IMR-90 (cell line): ENCODE measurements around the gene NACC1. TPM values are rescaled to one million over a fixed set of nuclear protein-coding genes. Genes with fewer than 3 reads are reported as not detected.

Source experiments
- ATAC-seq: fragments of 200-7000 bp; cut with Tn5 transposase; 2 replicates; pipeline ENCODE4 v1.9.1; 2020; ENCODE audit warnings: low read depth, mild to moderate bottlenecking, moderate library complexity
- BruUV-seq: library from RNA; stranded (reverse); fragments of 400-500 nt; replicated peaks from 2 replicates; lab custom pipeline; 2021; lab: Mats Ljungman, UMichigan
- CTCF ChIA-PET: fragments of 300-600 bp; formaldehyde crosslinking; extraction: SDS; loops from one replicate; lab custom pipeline; 2021; ENCODE audit warnings: antibody characterized with exemption; lab: Yijun Ruan, JAX
- POLR2A ChIA-PET: fragments of 300-600 bp; sonication (Branson Sonifier 250); formaldehyde crosslinking; loops from one replicate; lab custom pipeline; 2022; ENCODE audit warnings: antibody characterized with exemption; ENCODE audit not compliant: unreplicated experiment; lab: Charles Lee
- DNase-seq: peaks from one replicate; pipeline ENCODE4 v3.0.0; 2013
- H2AFZ ChIP-seq: replicated peaks from 2 replicates; pipeline ENCODE3; 2013; ENCODE audit warnings: low read length, mild to moderate bottlenecking; ENCODE audit not compliant: poor library complexity
- H2AK5ac ChIP-seq: 2 replicates; pipeline ENCODE4 v1.6.1; 2013; ENCODE audit warnings: low read depth, low read length, inconsistent platforms
- H2AK9ac ChIP-seq: replicated peaks from 2 replicates; pipeline ENCODE3; 2013; ENCODE audit warnings: mild to moderate bottlenecking, low read depth, low read length, moderate library complexity; ENCODE audit not compliant: poor library complexity
- H2BK120ac ChIP-seq: 2 replicates; pipeline ENCODE4 v1.6.1; 2013; ENCODE audit warnings: low read depth, low read length, inconsistent platforms
- H2BK15ac ChIP-seq: 3 replicates; pipeline ENCODE4 v1.6.1; 2013; ENCODE audit warnings: low read depth, low read length, inconsistent platforms
- H2BK20ac ChIP-seq: 2 replicates; pipeline ENCODE4 v1.6.1; 2013; ENCODE audit warnings: low read depth, mild to moderate bottlenecking, inconsistent platforms, low read length, moderate library complexity
- H2BK5ac ChIP-seq: 2 replicates; pipeline ENCODE4 v1.6.1; 2013; ENCODE audit warnings: mild to moderate bottlenecking, low read depth, low read length, inconsistent platforms; ENCODE audit not compliant: poor library complexity, severe bottlenecking
- H3K14ac ChIP-seq: replicated peaks from 2 replicates; pipeline ENCODE4 v1.6.1; 2013; ENCODE audit warnings: low read depth, low read length, inconsistent platforms
- H3K18ac ChIP-seq: 2 replicates; pipeline ENCODE4 v1.6.1; 2013; ENCODE audit warnings: low read depth, low read length, control low read depth
- H3K23ac ChIP-seq: 2 replicates; pipeline ENCODE4 v1.6.1; 2013; ENCODE audit warnings: low read depth, low read length, inconsistent platforms
- H3K27ac ChIP-seq: 2 replicates; pipeline ENCODE4 v1.5.1; 2013; ENCODE audit warnings: mild to moderate bottlenecking, control low read depth, low read length; ENCODE audit not compliant: insufficient read depth
- H3K27me3 ChIP-seq: 2 replicates; pipeline ENCODE4 v1.6.1; 2013; ENCODE audit warnings: low read length; ENCODE audit not compliant: control insufficient read depth, insufficient read depth
- H3K36me3 ChIP-seq: 2 replicates; pipeline ENCODE4 v1.6.1; 2013; ENCODE audit warnings: low read length, mixed read lengths; ENCODE audit not compliant: control insufficient read depth, insufficient read depth
- H3K4ac ChIP-seq: 2 replicates; pipeline ENCODE4 v1.6.1; 2013; ENCODE audit warnings: low read depth, low read length, inconsistent platforms
- H3K4me1 ChIP-seq: 2 replicates; pipeline ENCODE4 v1.6.1; 2013; ENCODE audit warnings: low read length, mixed read lengths; ENCODE audit not compliant: control insufficient read depth, insufficient read depth
- H3K4me2 ChIP-seq: 2 replicates; pipeline ENCODE4 v1.6.1; 2013; ENCODE audit warnings: low read depth, mild to moderate bottlenecking, control low read depth, low read length, moderate library complexity
- H3K4me3 ChIP-seq: 2 replicates; pipeline ENCODE4 v1.5.1; 2013; ENCODE audit warnings: low read depth, mild to moderate bottlenecking, control low read depth, low read length, moderate library complexity; ENCODE audit not compliant: insufficient read depth
- H3K56ac ChIP-seq: 2 replicates; pipeline ENCODE4 v1.6.1; 2013; ENCODE audit warnings: low read length, inconsistent platforms; ENCODE audit not compliant: insufficient read depth; ENCODE audit errors: extremely low read depth
- H3K79me1 ChIP-seq, 2 experiments: 2 replicates each; pipeline ENCODE4 v1.6.1; 2013; ENCODE audit warnings: low read length in 2 of 2, inconsistent platforms in 1 of 2, low read depth in 1 of 2
- H3K9ac ChIP-seq: 2 replicates; pipeline ENCODE4 v1.6.1; 2013; ENCODE audit warnings: low read depth, low read length, control low read depth
- H3K9me1 ChIP-seq: 2 replicates; pipeline ENCODE4 v1.6.1; 2013; ENCODE audit warnings: low read length, inconsistent platforms; ENCODE audit not compliant: insufficient read depth
- H3K9me3 ChIP-seq: 2 replicates; pipeline ENCODE4 v1.6.1; 2013; ENCODE audit warnings: low read length; ENCODE audit not compliant: control insufficient read depth, insufficient read depth
- H4K20me1 ChIP-seq: 2 replicates; pipeline ENCODE4 v1.6.1; 2013; ENCODE audit warnings: low read length, inconsistent platforms; ENCODE audit not compliant: insufficient read depth
- H4K5ac ChIP-seq: 2 replicates; pipeline ENCODE4 v1.6.1; 2013; ENCODE audit warnings: mild to moderate bottlenecking, low read depth, low read length, control low read depth
- H4K8ac ChIP-seq, 2 experiments: 2 replicates each; pipeline ENCODE4 v1.6.1; 2013; ENCODE audit warnings: low read depth in 2 of 2, low read length in 2 of 2, control low read depth in 1 of 2, inconsistent platforms in 1 of 2
- H4K91ac ChIP-seq: 2 replicates; pipeline ENCODE4 v1.6.1; 2013; ENCODE audit warnings: low read depth, low read length, inconsistent platforms; ENCODE audit not compliant: insufficient read depth
- CTCF ChIP-seq: conservative IDR thresholded peaks from 2 replicates; pipeline ENCODE4 v1.5.1; 2012; ENCODE audit warnings: mild to moderate bottlenecking, low read depth, low read length, improper control_type of control experiment
- ELK1 ChIP-seq: fragments of 150-350 bp; IDR thresholded peaks from 2 replicates; pipeline ENCODE4 v1.6.1; 2016; ENCODE audit warnings: low read depth, mild to moderate bottlenecking, low read length, moderate library complexity, borderline replicate concordance
- MAZ ChIP-seq: IDR thresholded peaks from 2 replicates; pipeline ENCODE4 v1.6.1; 2012; ENCODE audit warnings: low read depth, mild to moderate bottlenecking, low read length, improper control_type of control experiment, moderate library complexity, borderline replicate concordance
- MXI1 ChIP-seq: IDR thresholded peaks from 2 replicates; pipeline ENCODE4 v1.6.1; 2012; ENCODE audit warnings: low read depth, mild to moderate bottlenecking, low read length, moderate library complexity, borderline replicate concordance
- RAD21 ChIP-seq: IDR thresholded peaks from 2 replicates; pipeline ENCODE4 v1.6.1; 2012; ENCODE audit warnings: low read length, improper control_type of control experiment
- RCOR1 ChIP-seq: IDR thresholded peaks from 2 replicates; pipeline ENCODE4 v1.6.1; 2012; ENCODE audit warnings: mild to moderate bottlenecking, low read length, improper control_type of control experiment; ENCODE audit not compliant: insufficient replicate concordance
- RFX5 ChIP-seq: IDR thresholded peaks from 2 replicates; pipeline ENCODE4 v1.8.0; 2012; ENCODE audit warnings: low read depth, mild to moderate bottlenecking, low read length, moderate library complexity
- WGBS, 2 experiments: methylation state at CpG; one replicate each; pipeline versions ENCODE4 v1.1.5 to v1.1.7; 2013; ENCODE audit warnings: missing lambda C conversion rate in 2 of 2; ENCODE audit not compliant: insufficient read length in 1 of 2; ENCODE audit errors: extremely low coverage in 2 of 2; 5-methylcytosine and 5-hydroxymethylcytosine counted together
- dilution Hi-C: fragments of 300-500 bp; cut with HindIII; formaldehyde crosslinking; loops from one replicate; pipeline ENCODE4 v1.14.3; 2018; ENCODE audit warnings: low sequenced_read_pairs; ENCODE audit not compliant: unreplicated experiment
- in situ Hi-C: fragments of 300-500 bp; cut with MboI; formaldehyde crosslinking; loops from 3 replicates; pipeline ENCODE4 v1.14.3; 2019; ENCODE audit warnings: low sequenced_read_pairs, inconsistent platforms, mixed read lengths
- intact Hi-C: fragments of 100-400 bp; cut with micrococcal nuclease; formaldehyde crosslinking; loops from 2 replicates; pipeline ENCODE4 v1.10.0; 2022
- polyA plus RNA-seq, 3 experiments: library from polyadenylated mRNA; depleted of rRNA; stranded (reverse); fragments of >200 nt; gene quantifications; 2 replicates each; pipeline ENCODE4 v1.2.3, GENCODE V29; 2012; ENCODE audit warnings: low replicate concordance in 1 of 3
- total RNA-seq: library from RNA; depleted of rRNA; stranded (reverse); fragments of >200 nt; gene quantifications from 2 replicates; pipeline ENCODE4 v1.2.3, GENCODE V29; 2012

Gene NACC1
- total and polyA plus RNA-seq, 2 of the 4 experiments (the other 2 are of a cell fraction), result 42.5 to 181 TPM

- Histone ChIP-seq H3K14ac (no peak overlapping the region), H2BK120ac (no peak overlapping the region), H3K4me1 (peaks cover 32% of the 10 kb centered on the region), H3K79me1 (peaks cover 0 to 35% of the 10 kb centered on the region in 2 experiments; a peak in 3 of 4 replicates), H2AK5ac (no peak overlapping the region), H3K56ac (no peak overlapping the region), H3K18ac (no peak overlapping the region), H4K5ac (no peak overlapping the region), H2AK9ac (peak overlapping the region; percentile 29), H3K4me3 (no peak overlapping the region), H3K4ac (no peak overlapping the region), H3K9me3 (no peaks in the 10 kb centered on the region), H3K9me1 (peaks cover 4% of the 10 kb centered on the region), H2BK5ac (no peak overlapping the region), H3K36me3 (peaks cover 53% of the 10 kb centered on the region), H2BK20ac (no peak overlapping the region), H3K9ac (no peak overlapping the region), H3K4me2 (no peak overlapping the region), H4K91ac (no peak overlapping the region), H4K20me1 (peaks cover 13% of the 10 kb centered on the region), H3K27ac (no peak overlapping the region), H3K23ac (no peak overlapping the region), H2BK15ac (no peak overlapping the region), H3K27me3 (no peaks in the 10 kb centered on the region), H4K8ac (no peak overlapping the region), H2AFZ (no peak overlapping the region)
- CTCF ChIA-PET, result no interaction called here
- no peak for TF ChIP-seq RFX5
- no peak for TF ChIP-seq RCOR1
- no peak for TF ChIP-seq MXI1
- no peak for TF ChIP-seq CTCF
- no peak for TF ChIP-seq ELK1
- TF ChIP-seq RAD21, result no peak
- TF ChIP-seq MAZ, result no peak
- dilution Hi-C loops (no loop called here), intact Hi-C loops (no loop called here), in situ Hi-C loops (no loop called here)
- BruUV-seq, result no TSS peak
- whole genome bisulfite sequencing, 2 experiments, result 80% methylated on average over 1 of the region's 6 CpGs; no CpG with 5 or more reads in 1 of the 2 experiments
- POLR2A ChIA-PET, result no interaction called here
- DNase-seq (no peak), ATAC-seq (no peak)
These were observed 41.3 kb upstream of the NACC1 start for GRCh38 chr19:13076787-13077186.
